HL-60 (cell line): ENCODE data around the gene SUPT5H.
A peak's percentile ranks its signal among the peaks of the same experiment; 100 is the strongest.
"Not testable (repeated sequence)": the region's sequence is repeated elsewhere in the genome, so short reads cannot be mapped to it uniquely, and the experiment has no call there.

Experiments
- DNase-seq, 2 experiments: peaks; one replicate each; pipeline ENCODE4 v3.0.0-alpha.2; 2010 to 2020; ENCODE audit warnings: low read depth in 1 of 2, low spot score in 1 of 2
- H3K27ac ChIP-seq: fragments of 250-450 bp; sonication (Bioruptor Pico); replicated peaks from 2 replicates; pipeline ENCODE4 v1.5.1; 2020; ENCODE audit warnings: mild to moderate bottlenecking, moderate library complexity
- H3K27me3 ChIP-seq: fragments of 250-450 bp; sonication (Bioruptor Pico); 2 replicates; pipeline ENCODE4 v1.5.1; 2021; ENCODE audit warnings: mild to moderate bottlenecking, moderate library complexity; ENCODE audit not compliant: insufficient read depth, poor library complexity, severe bottlenecking
- H3K4me3 ChIP-seq: replicated peaks from 2 replicates; pipeline ENCODE4 v1.5.1; 2011; ENCODE audit warnings: mild to moderate bottlenecking, control low read depth, low read length; ENCODE audit not compliant: insufficient read depth
- CTCF ChIP-seq: IDR thresholded peaks from one replicate; pipeline ENCODE4 v1.5.1; 2011; ENCODE audit warnings: low read length, control low read depth, inconsistent platforms; ENCODE audit not compliant: insufficient read depth
- GABPA ChIP-seq: IDR thresholded peaks from 2 replicates; pipeline ENCODE4 v1.6.1; 2012; ENCODE audit warnings: low read depth
- POLR2AphosphoS5 ChIP-seq: IDR thresholded peaks from 2 replicates; pipeline ENCODE4 v1.6.1; 2012; ENCODE audit warnings: low read depth
- REST ChIP-seq: IDR thresholded peaks from 2 replicates; pipeline ENCODE4 v1.6.1; 2012; ENCODE audit warnings: low read depth; ENCODE audit not compliant: insufficient replicate concordance
- SPI1 ChIP-seq: IDR thresholded peaks from 2 replicates; pipeline ENCODE4 v1.6.1; 2012; ENCODE audit warnings: low read depth, mild to moderate bottlenecking, borderline replicate concordance

SUPT5H gene

GRCh38 chr19:39474139-39474620 lies 28.8 kb downstream of the SUPT5H start:
- Histone ChIP-seq H3K27ac (no peak overlapping the region), H3K27me3 (no peaks in the 10 kb centered on the region), H3K4me3 (no peak overlapping the region)
- peak in 1 of 2 experiments; percentile 56 for DNase-seq
- peak; percentile 49 for TF ChIP-seq CTCF
- TF ChIP-seq SPI1: peak; percentile 37; the same call in 1 of the 2 replicates
- no peak for TF ChIP-seq REST
- TF ChIP-seq GABPA: no peak

- DNase-seq: no peak
- TF ChIP-seq CTCF (no peak), SPI1 (no peak), REST (no peak), GABPA (no peak), POLR2AphosphoS5 (no peak)
- Histone ChIP-seq H3K27ac (no peak overlapping the region), H3K4me3 (no peak overlapping the region), H3K27me3 (no peaks in the 10 kb centered on the region)
These were observed 30.4 kb downstream of the SUPT5H start for GRCh38 chr19:39475748-39476147.

- peak overlapping the region; percentile 79 for H3K27ac ChIP-seq
- not testable (repeated sequence) for H3K27me3 ChIP-seq, H3K4me3 ChIP-seq, DNase-seq
These were observed 34.0 kb downstream of the SUPT5H start for GRCh38 chr19:39479319-39479801.

- Histone ChIP-seq H3K27me3 (no peaks in the 10 kb centered on the region), H3K4me3 (peak overlapping the region; percentile 88), H3K27ac (peak overlapping the region; percentile 79)
- no peak for TF ChIP-seq POLR2AphosphoS5
- peak in 1 of 2 experiments; percentile 46 for DNase-seq
These were observed 34.5 kb downstream of the SUPT5H start for GRCh38 chr19:39479916-39480315.
